GM03348 (cell line): ENCODE results near the gene SLC5A7.

Experiments used
- DNase-seq: peaks from one replicate; pipeline ENCODE4 v3.0.0; 2012; ENCODE audit warnings: low spot score

The SLC5A7 gene

DNA sequence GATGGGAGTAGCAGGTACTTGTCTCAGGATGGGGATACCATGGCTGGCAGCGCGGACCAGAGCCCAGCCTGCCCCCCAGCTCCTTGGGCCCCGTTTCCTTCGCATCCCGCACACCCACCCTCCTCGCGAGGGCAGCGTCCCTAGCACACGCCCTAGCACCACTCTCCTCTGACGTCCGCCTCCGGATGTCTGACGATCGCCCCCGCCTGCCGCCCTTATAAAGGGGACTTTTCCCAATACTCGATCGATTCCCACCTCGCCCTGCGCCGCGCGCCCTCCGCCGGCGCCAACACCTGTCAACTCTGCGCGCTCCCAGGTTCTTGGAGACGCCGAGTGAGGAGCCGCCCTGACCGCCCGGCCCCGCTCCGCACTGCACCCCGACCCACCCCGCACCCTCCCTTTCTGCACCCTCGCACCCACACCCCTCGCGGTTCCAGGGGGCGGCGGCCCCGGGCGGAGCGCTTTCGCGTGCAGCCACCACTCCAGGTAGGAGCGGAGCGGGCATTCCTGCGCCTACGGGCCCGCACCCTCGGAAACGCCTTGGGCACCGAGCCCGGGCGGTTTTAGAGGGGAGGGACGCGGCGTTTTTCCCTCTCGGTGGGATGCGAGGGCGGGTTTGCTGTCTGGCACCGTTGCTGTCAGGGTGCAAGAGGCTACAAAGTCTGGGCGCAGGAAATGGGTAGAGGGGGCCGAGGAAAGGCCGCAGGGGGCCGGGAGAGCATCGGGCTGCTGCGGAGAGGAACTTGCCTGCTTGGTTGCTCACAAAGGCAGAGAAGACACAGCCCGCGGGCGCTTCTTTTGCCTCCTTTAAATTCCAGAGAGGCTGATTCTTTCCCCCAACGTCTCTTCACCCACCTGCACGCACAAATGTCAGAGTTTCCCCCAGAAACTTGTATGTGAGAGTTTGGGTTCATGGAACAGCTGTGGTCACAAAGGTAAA lies at the start of gene SLC5A7:
Gene SLC5A7, plus strand, starts transcription at position 247 of the 940 bp plus-strand sequence. CDS start 1,632 bp downstream, outside the sequence.
- DNase-seq, result no peak

DNA sequence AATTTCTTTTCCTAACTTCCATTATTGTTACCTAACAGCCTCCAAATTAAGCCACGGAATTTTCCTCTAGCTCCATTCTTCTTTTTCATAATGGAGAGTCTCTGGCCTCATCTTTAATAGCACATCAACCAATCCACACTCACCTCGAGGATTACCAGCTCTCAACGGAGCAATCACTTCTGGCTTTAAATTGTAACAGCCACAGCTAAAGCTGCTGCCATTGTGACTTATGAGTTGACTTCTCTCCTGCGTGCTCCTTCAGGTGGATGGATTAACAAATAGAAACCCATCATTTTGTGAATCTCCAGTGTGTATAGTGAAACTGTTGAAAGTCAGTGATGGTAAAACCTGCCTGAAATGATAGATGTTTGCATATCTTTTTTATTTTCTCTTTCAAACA lies 24.9 kb upstream of the SLC5A7 start:
- DNase-seq, result no peak

DNA sequence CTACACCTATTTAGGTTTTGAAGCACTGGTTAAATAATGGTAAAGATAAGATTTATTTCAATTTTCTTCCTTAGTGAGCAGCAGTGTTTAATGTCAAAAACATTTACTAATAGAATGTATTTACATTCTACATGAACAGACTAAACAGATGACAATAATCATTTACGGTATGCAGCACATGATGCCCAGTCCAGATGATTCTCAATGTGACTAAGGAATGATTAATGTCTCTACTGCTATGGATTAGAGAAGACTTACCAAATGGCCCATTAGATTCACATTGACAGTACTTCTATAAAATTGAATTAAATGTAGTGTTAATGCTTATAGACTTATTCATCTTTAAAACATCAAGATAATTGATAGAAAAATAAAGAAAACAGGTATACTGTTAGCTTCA lies 22.1 kb upstream of the SLC5A7 start:
- no peak for DNase-seq

DNA sequence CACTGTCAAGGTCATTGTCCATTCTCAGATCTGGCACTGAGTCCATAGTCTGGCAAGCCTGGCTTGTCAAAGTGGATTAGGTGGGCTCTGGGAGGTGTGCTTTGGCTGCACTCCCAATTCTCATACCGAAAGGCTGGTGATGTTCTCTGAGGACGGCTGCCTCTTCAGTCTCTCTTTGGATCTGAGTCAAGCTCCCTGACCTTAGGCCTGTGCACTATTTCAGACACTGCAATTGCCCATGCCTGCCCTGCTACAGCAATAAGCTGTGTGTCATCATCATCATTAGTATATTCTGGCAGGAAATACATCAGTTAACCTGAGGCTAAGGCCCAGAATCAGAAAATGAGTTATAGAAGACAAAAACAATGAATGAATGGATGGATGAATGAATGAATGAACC lies 1.6 kb upstream of the SLC5A7 start:
- DNase-seq, result no peak

DNA sequence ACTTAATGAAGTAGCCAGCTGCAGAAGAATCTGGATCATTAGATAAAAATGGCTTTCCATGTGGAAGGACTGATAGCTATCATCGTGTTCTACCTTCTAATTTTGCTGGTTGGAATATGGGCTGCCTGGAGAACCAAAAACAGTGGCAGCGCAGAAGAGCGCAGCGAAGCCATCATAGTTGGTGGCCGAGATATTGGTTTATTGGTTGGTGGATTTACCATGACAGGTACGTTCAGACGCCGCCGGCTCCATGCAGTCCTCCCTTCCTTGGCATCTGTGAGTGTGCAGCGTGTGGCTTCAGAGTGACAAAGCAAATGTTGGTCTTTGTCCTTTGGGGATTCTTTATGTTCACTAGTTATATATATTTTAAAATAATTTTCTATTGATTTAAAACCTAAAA lies 1.8 kb downstream of the SLC5A7 start:
- DNase-seq, result no peak

DNA sequence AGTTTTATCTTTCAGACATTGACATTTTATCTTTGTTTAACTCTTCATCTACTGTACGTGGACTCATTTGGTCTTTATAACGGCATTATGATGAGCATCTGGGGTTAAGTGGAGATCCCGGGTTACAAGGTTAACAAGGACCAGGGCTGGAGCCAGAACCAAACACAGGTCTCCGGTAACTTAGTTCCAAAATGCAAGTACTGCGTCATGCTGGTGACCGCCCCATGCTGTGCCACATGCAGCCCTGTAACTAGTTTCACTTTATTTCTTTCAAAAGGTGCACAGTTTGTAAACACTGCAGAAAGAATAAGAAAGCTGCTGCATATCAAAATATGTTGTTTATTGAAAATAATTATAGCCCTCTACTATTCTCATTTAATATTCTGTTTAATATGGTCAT lies 3.1 kb downstream of the SLC5A7 start:
- no peak for DNase-seq

DNA sequence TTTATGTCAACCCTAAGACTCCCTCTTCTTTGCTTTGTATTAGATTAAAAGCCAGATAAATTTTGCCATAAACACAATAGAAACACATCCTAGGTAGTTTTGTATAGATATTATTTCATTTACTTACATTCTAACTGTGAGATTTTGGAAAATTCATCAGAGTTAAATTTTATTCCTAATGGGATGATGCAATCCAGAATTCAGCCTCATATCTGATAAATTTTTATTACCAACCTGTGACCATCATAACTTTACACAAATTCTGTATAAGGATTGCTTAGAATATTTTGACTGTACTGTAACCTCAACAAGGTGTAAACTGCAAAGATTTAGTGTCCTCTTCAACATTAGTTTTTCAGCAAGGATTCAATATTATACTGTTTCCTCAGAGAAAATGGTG lies 4.4 kb downstream of the SLC5A7 start:
- no peak for DNase-seq

DNA sequence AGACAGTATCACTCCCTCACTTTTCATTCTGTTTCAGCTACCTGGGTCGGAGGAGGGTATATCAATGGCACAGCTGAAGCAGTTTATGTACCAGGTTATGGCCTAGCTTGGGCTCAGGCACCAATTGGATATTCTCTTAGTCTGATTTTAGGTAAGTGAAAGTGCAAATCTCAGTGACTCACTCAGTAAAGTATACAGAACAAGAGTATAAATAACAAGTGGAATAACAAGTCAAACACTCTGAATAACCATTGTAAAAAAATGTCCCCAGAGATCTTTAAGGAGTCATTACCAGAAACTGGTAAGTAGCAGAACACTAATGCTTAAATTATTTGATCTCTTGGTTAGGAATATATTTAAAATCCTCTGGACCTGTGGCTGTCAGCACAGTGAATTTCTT lies 5.7 kb downstream of the SLC5A7 start:
- DNase-seq, result no peak

DNA sequence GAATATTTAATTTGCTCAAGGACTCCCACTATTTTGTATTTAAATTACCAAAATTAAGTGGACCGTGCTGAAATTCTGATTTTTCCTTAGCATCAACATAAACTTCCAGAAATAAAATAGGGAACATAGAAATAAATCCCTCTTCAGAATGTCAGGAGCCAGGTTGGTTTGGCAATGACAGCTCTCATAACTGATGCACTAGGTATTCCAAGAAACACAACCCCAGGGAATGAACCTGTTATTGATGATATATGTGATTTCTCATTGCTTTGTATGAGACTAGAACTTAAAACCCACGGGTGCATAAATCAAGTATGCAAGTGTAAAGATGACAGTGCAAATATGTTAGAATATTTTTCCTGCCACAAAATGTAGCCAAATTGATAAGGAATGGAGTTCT lies 12.8 kb downstream of the SLC5A7 start:
- no peak for DNase-seq

DNA sequence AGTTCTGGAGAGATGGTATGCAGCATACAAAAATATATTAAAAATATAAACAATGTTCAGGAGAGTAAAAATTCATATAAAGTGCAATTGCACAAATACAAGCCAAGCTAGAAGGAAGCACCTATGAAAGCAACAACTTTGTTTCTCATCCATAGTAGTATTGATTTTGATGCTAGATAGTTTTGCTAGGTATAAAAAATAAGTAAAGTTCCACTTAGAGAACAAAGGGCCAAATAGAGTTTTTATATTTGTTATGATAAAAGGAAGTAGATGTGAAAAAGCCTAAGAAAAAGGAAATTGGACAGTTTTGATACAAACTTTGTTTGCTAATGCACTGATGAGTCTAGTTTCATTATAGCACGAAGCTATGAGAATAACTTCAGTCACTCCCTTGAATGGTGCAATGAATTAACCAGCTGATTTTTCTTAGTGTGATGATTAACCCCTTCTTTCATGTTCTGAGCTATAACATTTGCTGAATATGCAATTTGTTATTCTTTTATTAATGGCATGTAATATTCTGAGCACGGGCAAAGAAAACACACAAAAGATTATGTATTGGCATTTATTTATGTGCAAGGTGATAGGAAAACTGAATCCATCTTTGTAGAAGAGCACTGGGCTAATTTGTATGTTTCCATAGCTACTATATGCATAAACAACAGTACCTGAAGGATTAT lies 24.7 kb downstream of the SLC5A7 start:
- no peak for DNase-seq

DNA sequence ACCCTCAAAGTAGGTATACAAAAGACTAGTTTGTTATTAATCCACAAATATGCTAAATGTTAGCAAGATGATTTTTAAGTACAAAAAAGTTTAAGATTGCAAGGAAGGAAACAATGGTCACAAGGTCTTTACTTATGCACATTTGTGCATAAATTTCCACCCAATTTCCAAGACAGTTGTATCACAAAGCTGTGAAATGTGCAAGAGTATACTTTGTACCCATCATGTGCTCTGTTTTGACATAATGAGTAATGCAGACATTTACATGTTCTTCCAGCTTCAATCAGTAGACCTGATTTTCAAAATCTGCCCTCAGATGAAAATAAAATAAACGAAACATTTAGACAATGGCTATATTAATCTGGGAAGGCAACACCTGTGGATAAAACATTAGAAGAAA lies 27.0 kb downstream of the SLC5A7 start:
- DNase-seq, result no peak

DNA sequence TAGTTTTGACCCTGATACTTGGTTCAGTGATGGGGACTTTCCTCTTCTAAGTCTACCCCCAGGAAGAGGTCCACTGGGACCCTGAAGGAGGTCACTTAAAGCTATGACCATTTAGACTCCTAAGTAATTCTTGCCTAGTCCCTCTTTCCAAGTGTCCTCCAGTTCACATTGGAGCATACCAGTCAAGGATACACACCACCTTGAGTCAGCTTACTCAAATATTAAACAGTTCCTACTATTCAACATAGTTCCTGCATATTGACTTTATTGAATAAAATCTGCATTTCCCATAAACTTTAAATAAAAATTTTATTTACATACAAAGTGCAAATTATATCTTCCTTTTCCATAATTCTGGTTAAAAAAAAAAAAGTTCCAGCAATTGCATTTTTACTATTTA lies 36.3 kb downstream of the SLC5A7 start:
- no peak for DNase-seq

DNA sequence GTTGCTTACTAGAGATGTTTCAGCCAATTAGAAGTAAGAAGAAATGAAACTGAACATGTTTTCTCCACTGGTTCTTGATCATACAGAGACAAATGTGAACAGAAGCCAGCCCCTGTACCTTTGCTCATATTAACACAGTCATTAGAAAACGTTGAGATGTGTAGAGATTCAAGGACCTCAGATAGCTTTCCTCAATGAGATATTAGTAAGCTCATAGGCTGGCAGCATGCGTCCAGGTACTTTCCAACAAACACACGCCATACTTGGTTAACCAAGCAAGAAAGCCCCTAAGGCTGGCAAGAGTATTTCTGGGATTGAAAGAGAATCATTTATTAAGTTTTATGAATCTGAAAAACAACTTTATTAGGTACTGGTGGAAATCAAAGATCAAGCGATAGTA lies 37.5 kb downstream of the SLC5A7 start:
- no peak for DNase-seq

DNA sequence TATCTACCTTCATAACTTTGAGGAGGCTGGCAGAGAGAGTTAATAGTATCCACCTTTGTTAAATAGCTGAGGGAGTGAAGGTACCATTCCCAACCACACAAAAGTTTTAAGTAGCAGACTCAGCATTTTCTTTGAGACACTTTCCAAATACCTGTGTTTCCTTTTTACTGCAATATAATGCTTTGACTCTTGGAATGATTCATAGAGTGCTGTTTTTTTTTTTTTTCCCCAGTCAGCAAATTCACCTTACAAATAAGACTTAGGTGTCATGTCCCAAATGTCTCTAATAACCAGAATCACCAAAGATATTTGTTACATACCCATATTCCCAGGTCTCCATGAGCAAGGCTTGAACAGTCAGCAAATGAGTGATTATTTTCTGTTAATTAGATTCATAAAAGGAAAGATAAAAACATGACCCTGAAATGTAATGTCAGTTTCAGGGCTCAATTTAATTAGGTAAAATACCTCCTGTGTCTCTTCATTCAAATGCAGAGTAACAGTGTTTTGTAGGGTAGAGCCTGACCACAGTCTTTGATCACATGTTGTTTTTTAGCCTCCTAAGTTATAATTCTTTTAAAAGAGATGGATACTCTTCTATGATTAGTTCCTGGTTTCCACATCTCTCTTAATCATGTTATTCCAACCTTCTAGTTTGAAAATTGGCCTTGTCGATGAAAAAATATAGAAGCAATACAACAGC lies 39.9 kb downstream of the SLC5A7 start:
- DNase-seq, result no peak

DNA sequence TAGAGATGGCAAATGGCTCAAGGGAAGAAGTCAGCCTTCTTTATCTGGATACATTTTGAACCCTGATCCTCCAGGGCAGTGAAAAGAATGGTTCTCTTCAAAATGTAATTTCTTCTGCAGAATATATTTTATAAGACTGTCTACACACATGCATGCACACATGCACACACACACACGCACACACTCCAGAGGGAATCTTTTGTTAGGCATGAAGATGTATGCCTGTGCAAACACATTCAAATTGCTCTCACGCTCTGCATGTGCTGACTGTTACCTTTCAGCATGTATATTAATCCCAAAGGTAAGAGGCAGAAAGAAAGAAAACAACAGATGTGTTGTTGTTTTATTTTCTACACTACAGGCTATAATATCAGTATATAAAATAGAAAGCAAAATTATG lies 43.2 kb downstream of the SLC5A7 start:
- DNase-seq, result no peak

DNA sequence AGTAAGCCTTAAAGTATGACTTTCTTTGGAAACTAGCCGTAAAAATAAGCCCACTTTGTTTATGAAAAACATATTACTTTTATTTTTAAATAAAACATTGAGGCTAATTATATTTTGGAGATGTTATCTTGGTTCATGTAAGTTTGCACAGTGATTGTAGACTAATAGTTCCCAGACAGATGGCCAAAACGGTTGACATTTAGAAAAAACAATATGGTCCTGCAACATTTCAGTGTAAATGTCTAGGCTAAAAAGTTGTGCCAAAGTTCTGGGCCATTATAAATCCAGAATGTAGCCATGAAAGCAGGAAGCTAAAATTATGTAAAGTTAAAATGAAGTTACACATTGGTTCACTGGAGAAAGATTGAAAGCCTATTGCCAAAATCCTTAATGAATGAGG lies 43.6 kb downstream of the SLC5A7 start:
- no peak for DNase-seq

DNA sequence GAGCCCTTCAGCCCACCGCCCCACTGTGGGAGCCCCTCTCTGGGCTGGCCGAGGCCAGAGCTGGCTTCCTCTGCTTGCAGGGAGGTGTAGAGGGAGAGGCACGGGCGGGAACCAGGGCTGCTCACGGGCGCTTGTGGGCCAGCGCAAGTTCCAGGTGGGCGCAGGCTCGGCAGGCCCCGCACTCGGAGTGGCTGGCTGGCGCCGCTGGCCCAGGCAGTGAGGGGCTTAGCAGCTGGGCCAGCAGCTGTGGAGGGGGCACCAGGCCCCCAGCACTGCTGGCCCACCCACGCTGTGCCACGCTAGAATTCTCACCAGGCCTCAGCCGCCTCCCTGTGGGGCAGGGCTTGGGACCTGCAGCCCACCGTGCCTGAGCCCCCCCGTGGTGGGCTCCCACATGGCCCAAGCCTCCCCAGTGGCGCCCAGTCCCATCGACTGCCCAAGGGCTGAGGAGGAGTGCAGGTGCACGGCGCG lies 45.2 kb downstream of the SLC5A7 start:
- no peak for DNase-seq

DNA sequence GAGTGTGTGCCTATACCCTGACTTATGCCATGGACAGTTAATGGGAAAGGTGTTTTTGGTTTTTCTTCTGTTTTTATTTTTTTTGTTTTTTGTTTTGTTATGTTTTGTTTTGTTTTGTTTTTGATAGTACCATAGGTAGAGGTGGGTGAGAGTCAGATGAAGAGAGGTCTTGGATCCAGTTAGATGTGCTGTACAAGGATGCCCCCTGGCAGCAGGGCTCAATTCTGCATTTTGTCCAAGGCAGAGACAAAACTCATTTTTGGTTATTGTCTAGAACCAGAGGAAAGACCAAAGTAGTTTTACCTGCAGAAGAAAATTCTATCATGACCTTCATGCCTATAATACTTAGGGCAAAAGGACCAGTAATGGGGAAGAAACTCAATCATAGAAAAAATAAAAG lies 48.5 kb downstream of the SLC5A7 start:
- no peak for DNase-seq

DNA sequence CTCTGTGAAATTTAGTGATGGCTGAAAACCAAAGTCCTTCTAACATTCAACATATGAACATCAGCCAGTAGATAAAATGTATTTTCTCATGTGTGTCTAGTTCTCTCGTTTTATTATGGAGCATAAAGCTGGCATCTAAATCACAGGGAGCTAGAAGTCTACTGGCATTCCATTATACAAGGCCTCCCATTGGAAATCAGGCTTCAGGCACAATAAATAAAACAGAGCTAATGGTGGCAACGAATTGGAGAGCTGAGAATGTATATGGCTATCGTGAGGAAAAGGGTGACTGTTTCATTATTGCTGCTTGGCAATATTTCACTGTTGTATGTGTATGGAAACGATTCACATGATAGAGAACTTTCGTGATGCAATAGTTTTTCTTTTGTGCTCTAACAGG lies 62.4 kb downstream of the SLC5A7 start:
- DNase-seq, result no peak

DNA sequence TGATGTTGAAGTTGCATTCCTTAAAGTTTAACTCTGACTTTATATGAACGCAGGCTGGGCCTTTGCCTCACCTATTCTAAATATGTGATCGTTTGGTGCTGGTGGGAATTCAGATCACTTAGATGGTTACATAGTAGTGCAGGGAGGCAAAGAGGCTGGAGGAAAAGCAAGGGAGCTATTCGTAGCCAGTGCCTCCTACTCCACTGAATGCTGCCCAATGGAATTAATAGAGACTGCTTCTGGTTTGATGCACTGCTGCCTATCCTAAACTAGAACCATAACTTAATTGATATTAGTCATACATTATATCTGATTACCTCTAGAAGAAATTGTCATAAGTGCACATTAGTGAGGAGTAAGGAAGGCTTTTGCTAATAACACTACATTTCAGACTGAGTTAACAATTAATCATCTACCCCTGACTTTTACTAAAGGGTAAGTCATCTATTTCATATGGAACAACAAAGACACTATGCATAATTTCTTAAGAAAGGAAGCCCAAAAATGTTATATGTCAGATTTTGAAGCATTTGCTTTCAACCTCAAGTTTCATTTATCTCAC lies 72.3 kb downstream of the SLC5A7 start:
- DNase-seq, result no peak

DNA sequence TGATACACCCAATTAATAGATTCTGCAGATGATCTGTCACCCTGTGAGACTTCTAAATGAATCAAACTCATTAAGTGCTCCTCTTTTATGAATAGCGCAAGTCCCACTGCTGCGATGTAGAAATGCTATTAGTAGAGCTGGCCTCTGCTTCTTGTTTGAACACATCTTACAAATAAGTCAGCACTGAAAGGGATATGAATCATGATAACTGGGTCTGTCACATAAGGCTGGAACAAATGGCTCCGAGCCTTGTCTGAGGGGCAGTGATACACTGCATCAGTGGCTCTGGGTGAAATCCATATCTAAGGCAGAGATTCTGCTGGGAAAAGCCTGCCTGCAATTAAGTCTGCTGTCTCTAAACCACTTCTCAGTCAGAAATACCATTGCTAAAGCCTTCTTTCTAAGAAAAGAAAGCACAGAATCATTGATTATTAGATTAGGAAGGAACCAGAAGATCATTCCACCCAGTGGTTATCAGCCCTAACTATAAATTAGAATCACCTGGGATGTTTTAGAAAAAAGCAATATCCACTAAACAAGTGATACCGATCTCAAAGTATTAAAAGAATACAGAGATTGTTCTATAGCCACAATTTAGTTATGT lies 75.2 kb downstream of the SLC5A7 start:
- no peak for DNase-seq
